Heart left ventricle (tissue), 16 donors: Measurements from ENCODE around the gene TAS2R10. TPM values are rescaled to one million over a fixed set of nuclear protein-coding genes. Genes with fewer than 3 reads are reported as not detected.

Source experiments
- ATAC-seq, 4 donors: fragments of 200-7000 bp; cut with Tn5 transposase; one replicate each; pipeline ENCODE4 v1.9.1; 2020 to 2022; ENCODE audit warnings: moderate library complexity in 4 of 4, mild to moderate bottlenecking in 3 of 4, moderate number of reproducible peaks in 1 of 4
- DNase-seq, 5 donors: peaks; one replicate each; pipeline ENCODE4 v3.0.0-alpha.2; 2020
- H3K27ac ChIP-seq, 12 donors: fragments of 200-600 bp; sonication (generic) in 4 of 12; one replicate each; pipeline versions ENCODE4 v1.5.0 to v1.8.0; 2016 to 2022; ENCODE audit warnings: mild to moderate bottlenecking in 2 of 12
- H3K27me3 ChIP-seq, 9 donors: fragments of 200-600 bp; sonication (generic) in 2 of 9; one replicate each; pipeline versions ENCODE4 v1.5.1 to v1.8.0; 2016 to 2022; ENCODE audit warnings: mild to moderate bottlenecking in 3 of 9
- H3K36me3 ChIP-seq, 9 donors: fragments of 200-600 bp; sonication (generic) in 2 of 9; one replicate each; pipeline versions ENCODE4 v1.5.0 to v1.8.0; 2018 to 2022; ENCODE audit warnings: mild to moderate bottlenecking in 2 of 9
- H3K4me1 ChIP-seq, 12 donors: fragments of 200-600 bp; sonication (generic) in 4 of 12; one replicate each; pipeline versions ENCODE4 v1.5.0 to v1.8.0; 2016 to 2022; ENCODE audit warnings: mild to moderate bottlenecking in 3 of 12
- H3K4me3 ChIP-seq, 12 donors: fragments of 200-600 bp; sonication (generic) in 4 of 12; one replicate each; pipeline versions ENCODE4 v1.5.0 to v1.8.0; 2017 to 2022; ENCODE audit warnings: mild to moderate bottlenecking in 9 of 12, moderate library complexity in 4 of 12
- H3K9me3 ChIP-seq, 12 donors: fragments of 200-600 bp; sonication (generic) in 4 of 12; one replicate each; pipeline versions ENCODE4 v1.5.0 to v1.8.0; 2016 to 2022; ENCODE audit warnings: mild to moderate bottlenecking in 1 of 12
- CTCF ChIP-seq, 12 donors: fragments of 200-600 bp; sonication (generic) in 4 of 12; IDR thresholded peaks; one replicate each; pipeline versions ENCODE4 v1.5.0 to v1.8.0; 2018 to 2022; ENCODE audit warnings: antibody characterized with exemption in 12 of 12, mild to moderate bottlenecking in 5 of 12
- POLR2A ChIP-seq, 2 donors: fragments of 450-650 bp; IDR thresholded peaks; one replicate each; pipeline ENCODE4 v1.6.1; 2017; ENCODE audit warnings: antibody characterized with exemption in 2 of 2, mild to moderate bottlenecking in 2 of 2, moderate library complexity in 2 of 2
- WGBS, 4 donors: extraction: QIAGEN DNeasy Blood & Tissue Kit in 2 of 4; methylation state at CpG; one replicate each; pipeline versions ENCODE4 v1.1.5 to v1.1.7; 2013 to 2018; 5-methylcytosine and 5-hydroxymethylcytosine counted together
- intact Hi-C, 10 donors: fragments of 100-400 bp; cut with DNase I; formaldehyde crosslinking; loops; one replicate each; pipeline versions ENCODE4 v1.11.1 to v1.14.2; 2022
- polyA plus RNA-seq, 2 donors: library from polyadenylated mRNA; stranded (reverse); fragments of 200-250 nt; gene quantifications; one replicate each; pipeline ENCODE4 v1.2.3, GENCODE V29; 2013
- total RNA-seq, 9 donors: library from RNA; depleted of rRNA in 2 of 9; stranded (reverse); fragments of >200 nt in 2 of 9; fragmentation: NEBNext Ultra II Directional in 3 of 9; extraction: Animal tissue kit (Norgen Biotek cat#: 25700) in 3 of 9; gene quantifications; one replicate each; pipeline versions ENCODE4 v1.1.0 to v1.2.4, GENCODE V29; 2016 to 2023
- donor health status: ischemic (EF 13 %, LVEDD 7.1; RV severe dilation, severe dysfunction).
- donor health status: healthy with polysubstance abuse.
- donor health status: DM: no; HTN: yes; CAD: no.
- donor health status: DM: no; HTN: no; CAD: no.
- donor health status: ischemic (EF 25% LVEDD 6.9; RV normal size, moderate dysfunction).
- donor health status: ischemic (EF 25% LVEDD 5.7; RV mildly dilated, moderate dysfunction).
- donor health status: healthy.
- donor health status: DM: yes; HTN: yes; CAD: no.
- donor health status: ischemic (EF 35%, LVEDD 5.7; RV mildly dilated, moderate dysfunction).
- donor health status: nonischemic (EF 11% LVEDD 7.7; RV severe dilation, severe dysfunction).
- donor health status: DM: yes; HTN: yes; CAD: no.
- donor health status: PGD.
- donor health status: ischemic (EF 29% LVEDD 5.4; RV normal size, mild dysfunction).
- donor health status: nonischemic (EF 23%, LVEDD 6.1; RV moderate dilation, normal function).

TAS2R10 gene
- total and polyA plus RNA-seq, 11 donors: 0.37 to 0.51 (median 0.41) TPM; not detected in 8

- WGBS, 4 donors: 69 to 76% (median 71%) methylated on average over 2 of the region's 2 CpGs
- no peak for DNase-seq
- H3K27ac ChIP-seq: no peak overlapping the region
- no peaks in the 10 kb centered on the region for H3K4me1 ChIP-seq
- H3K9me3 ChIP-seq: peaks cover 0 to 43% (median 15%) of the 10 kb centered on the region in 12 donors
- H3K4me3 ChIP-seq: no peak overlapping the region
- intact Hi-C loops: no loop called here
- ATAC-seq: no peak
- H3K27me3 ChIP-seq: no peaks in the 10 kb centered on the region
- peaks cover 0 to 12% (median 0%) of the 10 kb centered on the region in 9 donors for H3K36me3 ChIP-seq
- TF ChIP-seq CTCF (IDR thresholded peaks at IDR 0.05): no peak
- TF ChIP-seq POLR2A (IDR thresholded peaks at IDR 0.05): no peak
Observed at GRCh38 chr12:10861366-10861765, 35.2 kb upstream of the TAS2R10 start.

- WGBS, 4 donors: 96 to 100% (median 98%) methylated on average over 2 of the region's 2 CpGs
- Histone ChIP-seq H3K36me3 (peaks cover 0 to 27% (median 0%) of the 10 kb centered on the region in 9 donors), H3K9me3 (peaks cover 0 to 28% (median 2%) of the 10 kb centered on the region in 12 donors), H3K4me1 (peaks cover 0 to 6% (median 0%) of the 10 kb centered on the region in 12 donors), H3K4me3 (no peak overlapping the region), H3K27me3 (no peaks in the 10 kb centered on the region), H3K27ac (no peak overlapping the region)
- DNase-seq (no peak), ATAC-seq (no peak)
- TF ChIP-seq POLR2A (IDR thresholded peaks at IDR 0.05) (no peak), CTCF (IDR thresholded peaks at IDR 0.05) (no peak)
- intact Hi-C loops: no loop called here
Observed at GRCh38 chr12:10855807-10856206, 29.6 kb upstream of the TAS2R10 start.

GRCh38 chr12:10853776-10854175, 27.6 kb upstream of the TAS2R10 start:
- Histone ChIP-seq H3K27me3 (no peaks in the 10 kb centered on the region), H3K27ac (no peak overlapping the region), H3K4me1 (peaks cover 0 to 8% (median 0%) of the 10 kb centered on the region in 12 donors), H3K36me3 (peaks cover 0 to 21% (median 0%) of the 10 kb centered on the region in 9 donors), H3K9me3 (peaks cover 0 to 28% (median 2%) of the 10 kb centered on the region in 12 donors), H3K4me3 (no peak overlapping the region)
- DNase-seq (peak in 1 of 5 donors; percentile 38), ATAC-seq (peak in 3 of 4 donors; percentile 11 to 52 (median 24))
- TF ChIP-seq POLR2A (IDR thresholded peaks at IDR 0.05) (no peak), CTCF (IDR thresholded peaks at IDR 0.05) (no peak)
- 33 to 78% (median 56%) methylated on average over 1 to 2 of the region's 2 CpGs for WGBS, 4 donors
- intact Hi-C loops: no loop called here

GRCh38 chr12:10851243-10851858, 25.2 kb upstream of the TAS2R10 start:
- peaks cover 0 to 28% (median 5%) of the 10 kb centered on the region in 9 donors for H3K36me3 ChIP-seq

More at GRCh38 chr12:10851243-10851858, 25.2 kb upstream of the TAS2R10 start:
- no peak overlapping the region for H3K4me3 ChIP-seq
- no peak for DNase-seq
- 78 to 83% (median 79%) methylated on average over 4 of the region's 4 CpGs for WGBS, 4 donors
- H3K9me3 ChIP-seq: peaks cover 0 to 11% (median 0%) of the 10 kb centered on the region in 12 donors
- TF ChIP-seq CTCF (IDR thresholded peaks at IDR 0.05) (no peak), POLR2A (IDR thresholded peaks at IDR 0.05) (no peak)
- H3K27ac ChIP-seq: no peak overlapping the region
- peak in 1 of 4 donors; percentile 31 for ATAC-seq
- intact Hi-C loops: no loop called here
- H3K27me3 ChIP-seq: no peaks in the 10 kb centered on the region
- H3K4me1 ChIP-seq: peaks cover 0 to 8% (median 0%) of the 10 kb centered on the region in 12 donors
